DND-41 (cell line): ENCODE measurements around the gene NAMPT.

ENCODE experiments used
- ATAC-seq: fragments of 200-7000 bp; cut with Tn5 transposase; 3 replicates; pipeline ENCODE4 v1.9.1; 2021; ENCODE audit warnings: low read depth; ENCODE audit not compliant: insufficient read depth
- DNase-seq: peaks from one replicate; pipeline ENCODE4 v3.0.0-alpha.2; 2020
- H2AFZ ChIP-seq: 2 replicates; pipeline ENCODE4 v1.6.0; 2012; ENCODE audit warnings: low read depth, low read length
- H3K27ac ChIP-seq: 2 replicates; pipeline ENCODE4 v1.5.1; 2012; ENCODE audit warnings: low read length, inconsistent platforms
- H3K27me3 ChIP-seq: fragments of 200-600 bp; sonication (generic); 2 replicates; pipeline ENCODE4 v1.6.0; 2012; ENCODE audit warnings: low read length, mild to moderate bottlenecking, inconsistent platforms; ENCODE audit not compliant: insufficient read depth, poor library complexity
- H3K36me3 ChIP-seq: 2 replicates; pipeline ENCODE4 v1.5.1; 2012; ENCODE audit warnings: low read length, inconsistent platforms; ENCODE audit not compliant: insufficient read depth
- H3K4me1 ChIP-seq: 2 replicates; pipeline ENCODE4 v1.5.1; 2012; ENCODE audit warnings: mild to moderate bottlenecking, low read length; ENCODE audit not compliant: insufficient read depth
- H3K4me2 ChIP-seq: 2 replicates; pipeline ENCODE4 v1.6.0; 2012; ENCODE audit warnings: mild to moderate bottlenecking, moderate library complexity, low read length, inconsistent platforms; ENCODE audit not compliant: insufficient read depth
- H3K4me3 ChIP-seq, 2 experiments: fragments of 200-600 bp in 1 of 2; shearing (Covaris generic) in 1 of 2; 2 replicates each; pipeline ENCODE4 v1.5.1; 2012 to 2016; ENCODE audit warnings: inconsistent platforms in 2 of 2, low read length in 2 of 2, mild to moderate bottlenecking in 2 of 2, low read depth in 1 of 2, moderate library complexity in 1 of 2
- H3K79me2 ChIP-seq: 2 replicates; pipeline ENCODE4 v1.6.0; 2012; ENCODE audit warnings: low read length, inconsistent platforms; ENCODE audit not compliant: insufficient read depth
- H3K9ac ChIP-seq: 2 replicates; pipeline ENCODE4 v1.6.0; 2012; ENCODE audit warnings: low read depth, mild to moderate bottlenecking, inconsistent platforms, low read length, moderate library complexity
- H3K9me3 ChIP-seq: 2 replicates; pipeline ENCODE4 v1.5.1; 2012; ENCODE audit warnings: low read length, moderate library complexity, mild to moderate bottlenecking, inconsistent platforms; ENCODE audit not compliant: insufficient read depth, severe bottlenecking
- H4K20me1 ChIP-seq: 2 replicates; pipeline ENCODE4 v1.6.0; 2012; ENCODE audit warnings: low read length; ENCODE audit not compliant: insufficient read depth
- CTCF ChIP-seq: IDR thresholded peaks from 2 replicates; pipeline ENCODE4 v1.5.1; 2012; ENCODE audit warnings: borderline replicate concordance, low read length, moderate library complexity, mild to moderate bottlenecking; ENCODE audit not compliant: poor library complexity, severe bottlenecking; ENCODE audit errors: extremely low read depth
- EZH2 ChIP-seq: IDR thresholded peaks from 3 replicates; pipeline ENCODE4 v1.6.1; 2012; ENCODE audit warnings: borderline replicate concordance, low read depth, mild to moderate bottlenecking, moderate library complexity, low read length, inconsistent platforms; ENCODE audit not compliant: severe bottlenecking

Gene NAMPT

DNA sequence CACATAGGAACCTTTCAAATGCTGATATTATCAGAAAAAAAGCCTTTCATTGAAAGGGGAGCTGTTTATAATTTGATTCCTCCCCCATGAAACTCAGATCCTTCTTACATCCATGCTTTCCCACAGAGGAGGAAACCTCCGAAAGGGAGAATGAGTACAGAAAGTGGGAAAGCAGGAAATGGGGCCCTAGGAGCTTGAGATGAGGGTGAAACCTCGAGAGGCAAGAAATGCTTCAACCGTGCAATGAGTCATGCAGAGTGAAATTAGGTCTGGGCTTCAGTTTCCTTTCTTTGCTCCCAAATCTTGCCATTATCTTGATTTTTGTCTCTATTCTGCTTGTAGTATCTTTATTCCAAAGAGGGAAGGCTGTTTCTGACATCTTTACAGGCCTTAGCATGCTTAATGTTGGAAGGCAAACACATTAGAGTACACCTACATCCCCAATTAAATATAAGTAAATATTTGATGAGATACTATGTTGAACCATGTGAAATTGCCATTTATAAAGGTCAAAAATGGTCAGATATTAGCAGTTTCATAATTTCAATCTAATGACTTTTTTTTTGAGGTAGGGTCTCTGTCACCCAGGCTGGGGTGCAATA, 79.1 kb downstream of the NAMPT start:
- no peaks in the 10 kb centered on the region for H3K79me2 ChIP-seq
- H3K9ac ChIP-seq, result no peak overlapping the region
- no peak overlapping the region for H3K27ac ChIP-seq
- H3K36me3 ChIP-seq, result no peaks in the 10 kb centered on the region
- H3K4me3 ChIP-seq, result no peak overlapping the region
- H3K4me1 ChIP-seq, result no peaks in the 10 kb centered on the region
- DNase-seq (no peak), ATAC-seq (no peak)
- no peak overlapping the region for H3K4me2 ChIP-seq
- no peaks in the 10 kb centered on the region for H3K9me3 ChIP-seq
- H2AFZ ChIP-seq, result no peak overlapping the region
- no peaks in the 10 kb centered on the region for H4K20me1 ChIP-seq
- TF ChIP-seq CTCF (no peak), EZH2 (no peak)
- peaks cover 22% of the 10 kb centered on the region for H3K27me3 ChIP-seq

- H3K9me3 ChIP-seq, result no peaks in the 10 kb centered on the region
- no peaks in the 10 kb centered on the region for H3K4me1 ChIP-seq
- no peaks in the 10 kb centered on the region for H3K36me3 ChIP-seq
- H3K27ac ChIP-seq, result no peak overlapping the region
- peaks cover 31% of the 10 kb centered on the region for H3K27me3 ChIP-seq
- H3K79me2 ChIP-seq, result no peaks in the 10 kb centered on the region
- no peak for DNase-seq
- H2AFZ ChIP-seq, result no peak overlapping the region
- ATAC-seq, result no peak
- no peak overlapping the region for H3K9ac ChIP-seq
- no peak overlapping the region for H3K4me3 ChIP-seq
- no peak overlapping the region for H3K4me2 ChIP-seq
- TF ChIP-seq CTCF, result no peak
- TF ChIP-seq EZH2, result no peak
- H4K20me1 ChIP-seq, result no peaks in the 10 kb centered on the region
Observed at GRCh38 chr7:106203473-106203872, 81.3 kb downstream of the NAMPT start.

GRCh38 chr7:106201164-106201563, 83.6 kb downstream of the NAMPT start:
- Histone ChIP-seq H3K9ac (no peak overlapping the region), H3K36me3 (no peaks in the 10 kb centered on the region), H3K27me3 (peaks cover 33% of the 10 kb centered on the region), H3K4me1 (no peaks in the 10 kb centered on the region), H2AFZ (no peak overlapping the region), H3K79me2 (no peaks in the 10 kb centered on the region), H3K4me2 (no peak overlapping the region), H4K20me1 (no peaks in the 10 kb centered on the region), H3K9me3 (no peaks in the 10 kb centered on the region), H3K4me3 (no peak overlapping the region), H3K27ac (no peak overlapping the region)
- no peak for ATAC-seq
- TF ChIP-seq EZH2, result no peak
- TF ChIP-seq CTCF, result no peak
- no peak for DNase-seq

DNA sequence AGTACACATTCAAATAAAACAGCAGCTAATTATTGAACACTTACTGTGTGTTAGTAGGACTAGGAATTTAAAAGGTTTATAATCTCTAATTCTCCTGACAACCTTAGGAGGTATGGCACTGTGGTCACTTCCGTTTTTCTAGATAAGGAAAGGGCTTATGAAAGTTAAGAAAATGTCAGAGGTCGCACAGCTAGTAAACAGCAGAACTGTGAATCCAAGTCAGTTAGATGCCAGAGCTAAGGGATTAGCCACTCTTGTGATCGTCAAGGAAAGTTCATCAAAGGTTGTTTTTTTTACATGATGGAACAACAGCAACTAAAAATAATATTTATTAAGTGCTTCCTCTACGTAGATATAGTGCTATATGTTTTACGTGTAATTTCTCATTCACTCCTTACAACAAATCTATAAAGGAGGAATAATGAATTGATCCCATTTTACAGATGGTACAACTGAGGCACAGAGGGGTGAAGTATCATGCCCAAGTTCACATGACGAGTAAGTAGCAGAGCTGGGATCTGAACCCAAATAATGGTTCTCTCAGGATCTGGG, 84.9 kb downstream of the NAMPT start:
- no peak for ATAC-seq
- H3K9ac ChIP-seq, result no peak overlapping the region
- H4K20me1 ChIP-seq, result no peaks in the 10 kb centered on the region
- no peaks in the 10 kb centered on the region for H3K9me3 ChIP-seq
- peaks cover 34% of the 10 kb centered on the region for H3K27me3 ChIP-seq
- no peak for DNase-seq
- H3K4me3 ChIP-seq, result no peak overlapping the region
- no peaks in the 10 kb centered on the region for H3K4me1 ChIP-seq
- no peak overlapping the region for H3K27ac ChIP-seq
- no peak overlapping the region for H3K4me2 ChIP-seq
- TF ChIP-seq CTCF (no peak), EZH2 (no peak)
- H2AFZ ChIP-seq, result no peak overlapping the region
- no peaks in the 10 kb centered on the region for H3K79me2 ChIP-seq
- no peaks in the 10 kb centered on the region for H3K36me3 ChIP-seq
